NCI-H1436 treated with DMSO at 0.1 percent for 48 hours (cell line): ENCODE measurements around the gene RNF39.

Experiments used
- DNase-seq: peaks from one replicate; lab custom pipeline; 2025; lab: John Stamatoyannopoulos, UW

Gene RNF39

GRCh38 chr6:30096829-30097228 lies 21.3 kb upstream of the RNF39 start:
- no peak for DNase-seq

DNA sequence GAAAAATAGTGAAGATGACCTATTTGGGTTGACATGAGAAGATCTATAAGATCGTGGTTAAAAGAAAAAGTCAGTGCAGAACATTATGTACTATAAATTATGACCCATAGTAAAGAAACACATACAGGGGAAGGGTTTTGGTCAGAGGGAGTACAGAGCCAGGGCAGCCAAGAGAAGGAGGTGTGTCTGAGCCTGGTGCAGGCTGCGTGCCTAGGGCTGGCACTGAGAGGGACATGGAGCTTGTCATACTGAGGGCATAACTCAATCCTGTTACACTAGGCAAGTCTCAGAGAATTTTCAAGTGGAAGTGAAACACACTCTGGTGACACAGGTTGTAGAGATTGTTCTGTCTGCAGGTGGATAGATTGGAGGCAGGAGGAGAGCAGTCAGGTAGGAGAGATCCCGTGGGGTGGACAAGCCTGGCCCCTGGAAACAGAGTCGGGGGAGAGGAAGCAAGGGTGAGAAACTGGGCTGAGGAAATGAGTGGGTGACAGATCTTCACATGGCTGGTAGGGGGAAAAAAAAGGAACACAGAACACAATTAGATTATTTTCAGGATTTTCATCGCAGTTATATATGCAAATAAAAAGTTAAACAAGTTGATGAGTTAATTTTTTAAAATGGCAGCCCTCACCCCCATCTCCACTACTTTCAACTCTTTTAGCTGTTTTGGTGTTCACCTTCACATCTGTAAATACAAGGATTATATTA lies 18.5 kb upstream of the RNF39 start:
- DNase-seq = no peak

- no peak for DNase-seq
Measured at GRCh38 chr6:30092852-30093543, 17.4 kb upstream of the RNF39 start.

GRCh38 chr6:30091577-30092381 lies 16.2 kb upstream of the RNF39 start:
- no peak for DNase-seq

GRCh38 chr6:30087876-30088275 lies 12.3 kb upstream of the RNF39 start:
- no peak for DNase-seq

DNA sequence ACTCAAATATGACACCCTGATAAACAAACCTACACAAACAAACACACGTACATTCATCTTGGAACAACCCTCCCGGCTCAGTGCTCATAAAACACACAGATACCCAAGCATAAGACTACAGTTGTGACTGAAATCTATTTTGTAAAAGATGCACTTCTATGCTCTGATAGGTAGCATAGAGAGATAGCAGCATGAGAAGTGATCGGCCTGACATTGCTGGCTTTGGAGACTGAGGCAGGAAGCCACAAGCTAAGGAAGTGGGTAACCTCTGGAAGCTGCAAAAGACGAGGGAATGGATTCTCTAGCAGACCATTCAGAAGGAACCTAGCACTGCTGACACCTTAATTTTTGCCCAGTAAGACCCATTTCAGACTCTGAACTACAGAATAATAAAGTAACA lies 1.6 kb upstream of the RNF39 start:
- DNase-seq = no peak

GRCh38 chr6:30075790-30076732 lies 492 bp upstream of the RNF39 start:
- no peak for DNase-seq

DNA sequence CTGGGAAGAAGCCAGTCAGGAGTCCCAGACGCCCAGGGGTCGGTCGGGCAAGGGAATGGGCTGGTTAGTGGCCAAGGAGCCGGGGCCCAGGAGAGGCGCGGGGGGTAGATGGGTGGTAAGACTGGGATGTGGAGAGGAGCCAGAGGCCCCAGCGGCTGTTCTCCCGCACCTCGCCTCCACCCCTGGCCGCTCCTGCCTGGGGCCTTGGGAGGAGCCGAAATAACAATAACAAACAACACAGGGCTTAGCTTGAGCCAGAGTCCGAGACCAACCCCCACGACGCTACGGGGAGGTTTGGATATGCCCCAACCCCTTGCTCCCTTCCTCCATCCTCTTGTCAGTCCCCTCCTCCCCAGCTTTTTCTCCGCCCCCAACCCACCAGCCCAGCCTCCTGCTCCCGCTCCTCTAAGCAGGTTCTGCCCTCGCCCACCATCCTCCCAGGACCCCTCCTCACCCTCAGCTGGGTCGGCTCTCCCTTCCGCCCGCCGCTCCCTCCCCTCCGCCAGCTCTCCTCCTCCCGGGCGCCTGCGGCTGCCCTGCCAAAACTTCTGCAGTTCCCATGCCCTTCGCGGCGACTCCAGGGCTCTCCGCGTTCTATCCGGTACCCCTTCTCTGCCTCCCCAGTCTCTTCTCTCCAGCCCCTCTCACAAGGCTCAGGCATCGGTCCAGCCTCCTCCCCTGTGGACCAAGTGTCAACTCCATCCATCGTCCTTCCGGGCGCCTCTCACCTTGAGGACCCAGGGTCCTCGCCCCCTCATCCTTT lies 1.1 kb downstream of the RNF39 start:
- no peak for DNase-seq

- DNase-seq = no peak
Measured at GRCh38 chr6:30073489-30074235, 1.9 kb downstream of the RNF39 start.

- no peak for DNase-seq
Measured at GRCh38 chr6:30071858-30072257, 3.7 kb downstream of the RNF39 start.

GRCh38 chr6:30071081-30071818 lies 4.3 kb downstream of the RNF39 start:
- no peak for DNase-seq

DNA sequence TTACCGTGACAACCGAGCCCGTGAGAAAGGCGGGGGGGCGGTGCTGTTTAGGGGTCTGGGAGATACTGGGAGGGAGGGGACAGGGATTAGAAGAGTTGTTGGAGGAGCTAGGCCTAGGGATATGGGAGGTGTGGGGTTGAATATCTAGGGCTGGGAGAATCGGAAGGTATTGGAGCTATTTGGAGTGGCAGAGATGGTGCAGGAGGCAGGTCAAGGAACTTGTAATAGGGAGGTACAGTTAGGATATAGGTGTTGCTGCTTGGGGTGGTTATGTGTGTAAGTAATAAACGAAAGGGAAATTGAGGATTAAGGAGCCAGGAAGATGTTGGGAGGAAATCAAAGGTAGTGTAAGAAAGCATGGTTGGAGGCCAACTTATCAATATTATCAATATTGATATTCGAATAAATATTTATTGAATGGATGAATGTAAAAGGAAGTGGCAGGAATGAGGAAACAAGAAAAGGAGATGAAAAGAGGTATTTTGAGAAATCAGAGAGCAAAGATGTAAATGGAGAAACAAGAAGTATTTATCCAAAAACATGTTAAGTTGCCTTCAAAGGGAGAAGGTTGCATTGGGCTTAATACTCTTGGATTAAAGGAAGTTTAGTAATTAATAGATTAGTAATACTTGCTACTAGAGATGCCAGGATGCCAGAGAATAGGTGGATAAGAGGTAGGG lies 8.0 kb downstream of the RNF39 start:
- no peak for DNase-seq

- peak; percentile 91 for DNase-seq
Measured at GRCh38 chr6:30066577-30067459, 8.8 kb downstream of the RNF39 start, which contains the start of gene PPP1R11. PPP1R11 (plus strand) TSS chr6:30067198; CDS start chr6:30067411, 213 bp downstream.

DNA sequence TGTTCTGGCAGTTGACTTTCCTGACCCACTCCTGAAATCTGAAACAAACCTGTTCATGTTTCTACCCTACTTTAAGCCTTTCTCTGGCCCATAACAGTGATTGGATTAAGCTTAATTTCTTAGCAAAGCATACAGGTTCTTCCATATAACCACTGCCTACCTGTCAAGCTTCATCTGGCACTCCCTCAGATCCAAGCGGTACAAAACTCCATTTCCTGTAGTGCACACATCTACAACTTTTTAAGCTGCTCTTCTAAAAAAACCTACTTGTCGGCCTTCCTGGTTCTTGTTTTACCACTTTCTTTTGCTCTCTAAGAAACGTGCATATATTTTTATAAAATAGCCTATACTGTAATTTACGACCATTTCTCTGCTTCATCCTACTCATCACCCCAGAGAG lies 9.5 kb downstream of the RNF39 start:
- DNase-seq = no peak

- DNase-seq = no peak
Measured at GRCh38 chr6:30063315-30063714, 12.3 kb downstream of the RNF39 start.

GRCh38 chr6:30062471-30063178 lies 12.9 kb downstream of the RNF39 start:
- no peak for DNase-seq

- DNase-seq = no peak
Measured at GRCh38 chr6:30061858-30062458, 13.6 kb downstream of the RNF39 start.
